Stimulated activated CD8-positive, alpha-beta memory T cell treated with anti-CD3 and anti-CD28 coated beads, Interleukin-15, amount 100 ng/mL, for 48 hours (primary cell): Measurements from ENCODE around the gene LILRB4.
"Not testable (repeated sequence)": the region's sequence is repeated elsewhere in the genome, so short reads cannot be mapped to it uniquely, and the experiment has no call there.

Experiments
- DNase-seq, 2 donors: peaks; one replicate each; pipeline ENCODE4 v3.0.0-alpha.2; 2020; ENCODE audit warnings: low read depth in 2 of 2

Gene LILRB4

DNA sequence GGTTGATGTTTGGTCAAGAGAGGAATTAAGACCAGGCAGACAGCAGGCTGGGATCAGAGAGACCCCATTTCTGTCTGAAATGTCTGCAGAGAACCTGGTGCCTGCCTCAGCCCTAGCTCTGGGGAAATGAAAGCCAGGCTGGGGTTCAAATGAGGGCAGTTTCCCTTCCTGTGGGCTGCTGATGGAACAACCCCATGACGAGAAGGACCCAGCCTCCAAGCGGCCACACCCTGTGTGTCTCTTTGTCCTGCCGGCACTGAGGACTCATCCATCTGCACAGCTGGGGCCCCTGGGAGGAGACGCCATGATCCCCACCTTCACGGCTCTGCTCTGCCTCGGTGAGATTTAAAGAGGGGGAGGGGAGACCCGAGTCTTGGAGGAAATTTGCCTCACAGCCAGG lies at the start of gene LILRB4:
TSS of gene LILRB4 (plus strand) at position 256 of the 400 bp plus-strand sequence. CDS start at position 305, 49 bp downstream.
- no peak for DNase-seq

DNA sequence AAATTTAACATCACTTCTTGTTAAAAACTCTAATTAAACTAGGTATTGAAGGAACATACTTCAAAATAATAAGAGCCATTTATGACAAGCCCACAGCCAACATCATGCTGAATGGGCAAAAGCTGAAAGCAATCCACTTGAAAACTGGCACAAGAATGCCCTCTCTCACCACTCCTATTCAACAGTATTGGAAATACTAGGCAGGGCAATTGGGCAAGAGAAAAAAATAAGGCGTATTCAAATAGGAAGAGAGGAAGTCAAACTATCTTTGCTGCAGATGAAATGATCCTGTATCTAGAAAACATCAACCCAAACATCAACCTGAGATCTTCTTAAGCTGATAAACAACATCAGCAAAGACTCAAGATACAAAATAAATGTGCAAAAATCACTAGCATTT lies 48.1 kb upstream of the LILRB4 start:
- no peak for DNase-seq

DNA sequence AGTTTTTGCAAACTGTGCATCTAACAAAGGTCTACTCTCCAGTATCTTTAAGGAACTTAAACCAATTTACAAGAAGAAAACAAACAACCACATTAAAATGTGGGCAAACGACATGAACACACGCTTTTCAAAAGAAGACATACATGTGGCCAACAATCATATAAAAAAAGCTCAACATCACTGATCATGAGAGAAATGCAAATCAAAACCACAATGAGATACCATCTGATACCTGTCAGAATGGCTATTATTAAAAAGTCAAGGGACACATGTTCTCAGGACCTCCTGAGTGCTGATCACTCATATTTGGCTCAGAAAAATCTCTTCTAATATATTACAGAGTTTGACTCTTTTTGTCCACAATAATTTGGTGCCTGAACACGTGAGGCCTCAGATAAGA lies 46.7 kb upstream of the LILRB4 start:
- no peak for DNase-seq

DNA sequence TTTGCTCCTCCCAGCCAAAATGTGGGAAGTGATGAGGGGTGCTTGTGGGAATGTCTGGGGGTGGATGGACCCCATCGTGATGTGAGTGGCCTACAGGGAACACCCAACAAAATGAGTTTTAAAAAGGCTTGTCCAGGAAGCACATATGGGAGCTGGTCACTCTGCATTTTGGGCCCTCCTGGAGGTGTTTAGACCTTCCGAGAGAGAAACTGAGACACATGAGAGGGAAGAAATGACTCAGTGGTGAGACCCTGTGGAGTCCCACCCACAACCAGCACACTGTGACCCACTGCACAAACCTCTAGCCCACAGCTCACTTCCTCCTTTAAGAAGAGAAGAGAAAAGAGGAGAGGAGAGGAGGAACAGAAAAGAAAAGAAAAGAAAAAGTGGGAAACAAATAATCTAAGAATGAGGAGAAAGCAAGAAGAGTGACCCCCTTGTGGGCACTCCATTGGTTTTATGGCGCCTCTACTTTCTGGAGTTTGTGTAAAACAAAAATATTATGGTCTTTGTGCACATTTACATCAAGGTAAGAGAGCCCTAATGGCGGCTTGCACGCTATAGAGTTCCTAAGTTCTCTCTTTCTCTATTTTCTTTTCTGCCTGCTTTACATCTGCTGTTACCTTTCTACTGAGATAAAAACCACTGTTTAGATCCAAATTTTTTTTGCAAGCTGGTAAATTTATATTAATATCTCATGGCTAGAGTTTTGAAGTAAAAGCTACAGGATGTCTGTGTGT lies 45.8 kb upstream of the LILRB4 start:
- no peak for DNase-seq

DNA sequence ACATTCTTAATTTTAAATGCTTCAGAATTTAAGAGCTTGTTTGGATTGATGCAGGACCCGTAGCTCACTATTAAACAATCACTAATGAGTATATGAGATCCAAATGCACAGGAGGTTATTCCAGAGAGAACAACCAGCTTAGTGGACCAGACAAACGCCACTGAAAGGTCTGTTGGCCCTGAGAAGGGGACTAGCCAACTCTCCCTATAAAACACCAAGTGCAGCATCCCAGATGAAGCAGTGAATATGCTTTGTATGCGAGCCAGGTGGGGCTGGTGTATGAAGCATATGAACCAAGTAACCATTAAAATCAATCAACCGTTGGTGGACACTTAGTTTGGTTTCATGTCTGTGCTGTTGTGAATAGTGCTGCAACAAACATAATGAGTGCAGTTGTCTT lies 42.3 kb upstream of the LILRB4 start:
- no peak for DNase-seq

GRCh38 chr19:54622431-54622830 lies 40.4 kb upstream of the LILRB4 start:
- no peak for DNase-seq

DNA sequence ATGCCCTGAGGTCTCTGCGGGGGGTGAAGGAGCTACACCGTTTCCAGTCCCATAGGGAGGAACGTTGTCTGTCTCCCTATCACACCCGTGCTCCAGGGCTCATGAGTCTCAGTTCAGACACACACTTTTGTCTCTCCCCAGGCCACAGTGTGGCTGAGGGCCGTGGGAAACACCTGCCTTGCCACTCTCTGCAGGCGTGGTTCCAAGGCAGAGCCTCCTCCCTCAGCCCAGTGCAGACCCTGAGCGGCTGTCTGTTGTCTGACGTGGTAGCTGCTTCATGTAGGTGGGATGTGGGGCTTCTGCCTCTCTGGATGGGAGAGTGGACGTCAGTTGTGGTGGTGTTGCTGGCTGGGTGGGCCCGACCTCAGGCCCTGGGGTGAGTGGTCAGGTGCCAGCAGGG lies 38.6 kb upstream of the LILRB4 start:
- not testable (repeated sequence) for DNase-seq

DNA sequence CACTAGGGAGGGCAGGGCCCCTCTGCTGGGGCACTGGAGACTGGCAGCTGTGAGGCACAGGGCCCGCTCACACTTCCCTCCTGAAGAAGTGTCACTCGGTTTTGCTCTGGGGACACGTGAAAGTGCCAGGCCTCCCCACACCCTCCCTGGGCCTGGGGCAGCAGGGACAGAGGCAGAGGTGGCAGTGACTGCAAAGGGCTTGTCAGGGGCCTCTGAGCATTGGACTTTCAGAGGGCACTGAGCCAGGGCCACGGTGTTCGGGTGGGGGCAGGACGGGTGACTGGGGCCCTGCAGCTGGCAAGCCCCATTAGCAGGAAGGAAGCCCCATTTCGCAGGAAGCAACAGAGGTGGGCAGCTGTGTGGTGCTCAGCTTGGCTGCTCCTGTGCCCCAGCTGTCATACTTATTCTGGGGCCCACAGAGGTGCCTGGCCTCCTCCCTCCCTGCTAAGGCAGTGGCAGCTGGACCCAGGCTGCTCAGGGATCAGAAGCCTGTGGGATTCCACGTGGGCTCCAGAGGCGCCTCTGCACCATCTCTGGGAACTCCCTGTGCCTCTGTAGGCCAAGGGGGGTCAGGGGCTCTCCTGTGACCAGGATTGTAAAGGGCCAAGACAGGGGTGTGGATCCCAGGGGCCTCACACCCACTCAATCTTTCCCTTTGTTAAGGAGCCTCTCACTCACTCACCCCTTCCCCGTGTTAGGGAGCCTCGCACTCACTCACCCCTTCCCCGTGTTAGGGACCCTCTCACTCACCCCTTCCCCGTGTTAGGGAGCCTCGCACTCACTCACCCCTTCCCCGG lies 37.7 kb upstream of the LILRB4 start:
- DNase-seq: not testable (repeated sequence)

DNA sequence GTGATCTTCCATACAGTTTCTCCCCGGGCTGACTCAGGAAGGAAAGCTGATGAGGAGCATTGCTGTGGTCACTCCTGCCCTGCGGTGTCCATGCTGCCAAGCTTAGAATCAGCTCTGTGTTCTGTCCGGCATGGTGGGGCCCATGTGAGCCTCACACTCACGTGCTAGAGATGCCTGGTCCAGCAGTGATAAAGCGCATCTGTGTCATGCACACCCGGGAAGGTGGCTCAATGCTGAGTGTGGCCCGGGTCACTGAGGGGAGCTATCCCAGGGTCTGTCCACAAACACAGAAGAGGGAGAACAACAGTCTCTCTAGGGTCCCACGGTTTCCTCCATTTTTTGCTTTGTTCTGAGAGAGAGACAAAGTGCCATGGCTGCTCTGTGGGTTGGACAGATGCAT lies 36.0 kb upstream of the LILRB4 start:
- DNase-seq: no peak

DNA sequence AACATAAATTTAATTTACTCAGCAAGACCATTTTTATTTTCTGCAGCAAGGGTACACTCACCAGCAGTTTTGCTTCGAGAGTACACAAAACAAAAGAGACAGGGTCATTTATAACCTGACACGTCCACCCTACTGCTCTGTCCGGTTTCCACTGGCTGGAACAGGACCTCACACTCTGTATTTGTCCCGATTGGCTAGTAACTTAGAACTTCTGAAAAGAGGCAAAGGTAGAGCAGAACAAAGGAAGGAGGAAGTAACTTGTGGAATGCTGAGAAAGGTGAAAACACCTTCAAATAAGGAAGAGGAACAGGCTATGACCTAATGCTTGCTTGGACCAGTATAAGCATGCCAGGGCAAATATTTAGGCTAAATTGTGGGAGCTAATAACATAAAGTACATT lies 34.9 kb upstream of the LILRB4 start:
- not testable (repeated sequence) for DNase-seq

- DNase-seq: not testable (repeated sequence)
Observed at GRCh38 chr19:54630262-54630661, 32.5 kb upstream of the LILRB4 start, which contains the start of gene LILRB1. Gene LILRB1 (plus strand): TSS chr19:54630484. CDS start chr19:54631074, 590 bp downstream.

DNA sequence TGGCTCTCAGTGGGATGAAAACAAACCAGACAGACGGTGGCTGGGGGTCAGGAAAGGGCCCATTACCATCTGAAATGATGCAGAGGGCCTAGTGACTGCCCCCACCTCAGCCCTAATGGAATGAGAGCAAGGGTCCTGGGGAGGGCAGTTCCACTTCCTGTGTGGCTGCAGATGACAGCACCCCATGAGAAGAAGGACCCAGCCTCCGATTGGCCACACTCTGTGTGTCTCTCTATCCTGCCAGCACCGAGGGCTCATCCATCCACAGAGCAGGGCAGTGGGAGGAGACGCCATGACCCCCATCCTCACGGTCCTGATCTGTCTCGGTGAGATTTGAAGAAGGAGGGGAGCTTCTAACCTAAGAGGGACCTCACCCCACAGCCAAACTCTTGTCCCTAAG lies 32.0 kb upstream of the LILRB4 start:
- DNase-seq: no peak

GRCh38 chr19:54631489-54632337 lies 31.1 kb upstream of the LILRB4 start:
- DNase-seq: not testable (repeated sequence)

DNA sequence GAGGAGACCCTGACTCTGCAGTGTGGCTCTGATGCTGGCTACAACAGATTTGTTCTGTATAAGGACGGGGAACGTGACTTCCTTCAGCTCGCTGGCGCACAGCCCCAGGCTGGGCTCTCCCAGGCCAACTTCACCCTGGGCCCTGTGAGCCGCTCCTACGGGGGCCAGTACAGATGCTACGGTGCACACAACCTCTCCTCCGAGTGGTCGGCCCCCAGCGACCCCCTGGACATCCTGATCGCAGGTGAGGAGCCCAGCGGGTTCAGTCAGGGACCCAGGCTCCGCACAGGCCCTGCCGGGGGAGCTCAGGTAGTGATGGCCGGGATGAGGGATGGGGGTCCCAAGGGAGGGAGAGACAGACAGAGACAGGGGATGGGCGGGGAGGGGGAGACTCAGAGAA lies 30.3 kb upstream of the LILRB4 start:
- DNase-seq: not testable (repeated sequence)

GRCh38 chr19:54633401-54633800 lies 29.4 kb upstream of the LILRB4 start:
- DNase-seq: no peak

GRCh38 chr19:54636081-54636480 lies 26.7 kb upstream of the LILRB4 start:
- not testable (repeated sequence) for DNase-seq

DNA sequence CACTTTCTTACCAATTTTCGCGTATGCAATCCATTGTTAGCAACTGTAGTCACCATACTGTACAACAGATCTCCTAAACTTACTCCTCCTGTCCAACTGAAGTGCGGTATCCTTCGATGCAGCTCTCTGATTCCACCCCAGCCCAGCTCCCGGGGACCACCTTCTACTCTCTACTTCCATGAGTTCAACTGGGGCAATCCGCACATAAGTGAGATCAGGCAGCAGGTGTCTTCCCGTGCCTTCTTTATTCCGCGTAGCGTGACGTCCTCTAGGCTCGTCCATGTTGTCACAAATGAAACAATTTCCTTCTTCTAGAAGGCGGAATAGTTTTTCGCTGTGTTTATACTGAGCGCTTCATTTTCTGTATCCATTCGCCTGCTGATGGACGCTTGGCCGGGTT lies 24.1 kb upstream of the LILRB4 start:
- DNase-seq: no peak

GRCh38 chr19:54642953-54643352 lies 19.8 kb upstream of the LILRB4 start:
- not testable (repeated sequence) for DNase-seq

GRCh38 chr19:54643583-54643982 lies 19.2 kb upstream of the LILRB4 start:
- not testable (repeated sequence) for DNase-seq

DNA sequence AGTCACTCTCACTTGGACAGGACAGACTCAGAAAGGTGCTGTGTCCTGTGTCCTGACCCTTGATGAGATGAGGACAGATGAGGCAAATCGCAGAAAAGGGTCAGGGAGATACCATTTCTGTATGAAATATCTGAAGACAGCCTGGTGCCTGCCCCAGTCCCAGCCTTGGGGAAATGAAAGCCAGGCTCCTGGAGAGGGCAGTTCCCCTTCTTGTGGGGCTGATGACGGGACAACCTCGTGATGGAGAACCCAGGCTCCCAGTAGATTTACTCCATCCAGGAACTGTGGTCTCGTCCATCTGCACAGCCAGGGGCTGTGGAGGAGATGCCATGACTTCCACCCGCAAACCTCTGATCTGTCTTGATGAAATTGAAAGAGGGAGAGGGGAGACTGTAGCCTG lies 18.7 kb upstream of the LILRB4 start:
- no peak for DNase-seq

DNA sequence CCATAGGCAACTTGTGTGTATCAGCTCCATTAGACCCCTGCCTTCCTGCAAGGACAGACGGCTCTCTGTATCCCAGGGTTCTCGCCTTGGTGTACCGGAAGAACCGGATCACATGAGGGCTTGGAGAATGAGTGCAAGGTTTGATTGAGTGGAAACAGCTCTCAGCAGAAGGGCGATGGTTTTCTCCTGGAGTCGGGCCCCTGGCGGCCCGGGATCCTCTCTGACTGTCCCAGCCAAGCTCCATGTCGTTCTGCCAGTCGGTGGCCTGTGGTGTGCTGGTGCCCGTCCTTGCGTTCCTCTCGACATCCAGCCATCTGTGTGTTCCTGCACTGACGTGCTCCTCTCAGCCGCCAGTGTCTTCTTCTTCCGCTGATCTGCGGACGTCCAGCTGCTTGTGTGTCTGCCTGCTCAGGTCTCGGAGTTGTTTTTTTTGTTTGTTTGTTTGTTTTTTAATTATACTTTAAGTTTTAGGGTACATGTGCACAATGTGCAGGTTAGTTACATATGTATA lies 16.4 kb upstream of the LILRB4 start:
- no peak for DNase-seq

DNA sequence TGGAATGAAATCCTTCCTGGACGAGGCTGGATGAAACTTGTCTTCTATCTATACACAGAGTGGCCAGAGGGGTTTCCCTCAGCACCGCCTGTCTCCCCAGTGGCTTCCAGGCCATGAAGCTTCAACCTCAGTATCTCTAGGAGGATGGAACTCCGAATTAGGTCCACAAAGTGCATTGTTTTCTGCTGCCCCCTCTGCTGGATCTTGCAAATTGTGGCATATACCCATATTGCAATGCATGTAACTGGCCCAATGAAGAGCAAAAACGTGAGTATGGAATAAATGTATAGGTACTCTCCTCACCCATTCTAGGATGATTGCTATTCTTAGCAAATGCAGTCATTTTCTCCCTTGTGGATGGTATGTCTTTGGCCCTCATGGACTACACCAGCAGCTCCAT lies 14.7 kb upstream of the LILRB4 start:
- no peak for DNase-seq
